Effector CD8-positive, alpha-beta T cell (primary cell): ENCODE measurements around the gene G6PC2.
"Not testable (repeated sequence)": the region's sequence is repeated elsewhere in the genome, so short reads cannot be mapped to it uniquely, and the experiment has no call there.

ENCODE experiments used
- DNase-seq: peaks from one replicate; lab custom pipeline; 2025; lab: John Stamatoyannopoulos, UW

The G6PC2 gene

DNA sequence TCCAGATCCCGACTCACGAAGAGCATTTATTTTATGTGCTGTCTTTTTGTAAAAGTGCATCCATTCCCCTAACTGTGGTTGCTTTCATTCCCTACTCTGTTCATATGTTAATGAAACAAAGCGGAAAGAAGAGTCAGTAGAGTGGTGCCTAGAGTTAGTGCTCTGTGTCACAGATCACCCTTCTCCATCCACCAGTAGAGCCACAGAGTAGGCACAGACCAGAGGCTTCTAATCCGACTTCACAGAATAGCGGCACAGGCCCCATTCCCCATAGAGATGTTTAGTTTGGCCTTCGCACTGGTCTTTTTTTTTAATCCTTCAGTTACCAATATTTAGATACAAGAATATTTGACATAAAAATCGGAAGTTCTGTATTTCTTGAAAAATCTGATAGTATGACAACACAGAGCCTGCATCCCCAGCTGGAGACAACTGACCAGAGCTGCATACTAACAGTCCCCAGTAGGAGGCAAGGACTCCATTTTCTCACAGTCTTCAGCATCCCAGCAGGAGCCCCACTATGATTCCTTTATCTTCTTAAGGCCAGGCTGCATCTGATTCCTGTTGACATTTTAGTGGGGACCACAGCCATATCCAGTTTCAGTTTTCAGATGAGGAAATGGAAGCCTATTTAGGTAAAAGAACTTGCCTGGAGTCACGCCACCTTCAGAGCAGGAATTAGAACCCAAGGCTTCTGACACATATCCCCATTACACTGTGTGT is 7.0 kb downstream of the G6PC2 start:
- DNase-seq = no peak

DNA sequence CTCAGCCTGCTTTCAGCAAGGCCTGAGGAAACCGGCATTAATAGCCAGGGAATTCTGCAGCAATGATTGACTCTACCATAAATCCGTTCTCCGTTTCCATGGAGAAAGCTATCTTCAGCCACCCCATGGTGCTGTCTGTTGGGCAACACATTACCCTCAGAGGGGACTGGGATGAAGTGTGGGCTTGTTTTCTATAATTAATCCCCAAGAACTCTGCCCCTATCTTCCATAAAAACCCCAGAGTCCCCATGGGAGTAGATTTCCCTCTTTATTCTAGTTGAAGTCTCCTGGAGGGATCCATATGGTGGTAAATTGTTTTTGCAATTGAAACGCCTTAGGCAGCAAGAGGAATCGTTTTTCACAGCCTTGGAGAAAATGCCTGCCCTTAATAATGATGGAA is 9.2 kb downstream of the G6PC2 start:
- no peak for DNase-seq

DNA sequence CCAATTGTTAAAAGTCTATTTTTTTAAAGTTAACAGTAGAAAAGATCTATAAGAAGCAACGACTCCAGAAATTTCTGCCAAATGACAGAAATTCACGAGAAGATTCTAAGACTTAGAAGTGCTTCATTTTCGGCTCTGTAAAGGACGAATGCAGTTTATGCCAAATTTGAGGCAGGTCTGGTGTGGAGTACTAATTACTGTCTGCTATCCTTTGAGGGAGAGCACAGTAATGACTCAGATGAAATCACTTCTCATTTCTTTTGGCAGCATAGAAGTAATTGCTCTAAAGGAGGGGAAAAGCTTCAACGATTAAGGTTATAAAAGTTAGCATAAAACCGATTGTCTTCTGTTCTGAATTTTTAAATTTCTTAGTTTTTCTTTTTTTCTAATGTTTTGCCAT is 11.4 kb downstream of the G6PC2 start:
- DNase-seq = no peak

DNA sequence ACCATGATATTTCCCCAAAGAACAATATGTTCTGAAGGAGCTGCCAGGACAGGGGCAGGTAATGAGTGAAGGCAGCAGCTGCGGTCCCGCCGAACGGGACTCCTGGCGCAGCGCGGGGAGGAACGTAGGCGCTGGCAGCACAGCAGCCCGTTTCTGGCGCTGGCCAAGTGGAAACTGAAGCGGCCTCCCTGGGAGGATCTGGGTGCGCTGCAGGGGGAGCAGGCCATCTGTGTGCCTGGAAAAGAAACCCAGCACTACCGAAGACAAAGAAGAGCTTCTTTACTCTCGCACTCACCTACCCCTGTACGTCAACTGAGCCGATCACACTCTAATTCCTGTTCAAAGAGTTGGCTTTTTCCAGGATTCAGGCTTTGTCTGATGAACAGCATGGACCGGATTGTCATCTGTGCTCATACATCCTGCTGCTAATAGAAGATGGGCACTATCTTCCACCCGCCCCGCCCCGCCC is 11.8 kb downstream of the G6PC2 start:
- no peak for DNase-seq

DNA sequence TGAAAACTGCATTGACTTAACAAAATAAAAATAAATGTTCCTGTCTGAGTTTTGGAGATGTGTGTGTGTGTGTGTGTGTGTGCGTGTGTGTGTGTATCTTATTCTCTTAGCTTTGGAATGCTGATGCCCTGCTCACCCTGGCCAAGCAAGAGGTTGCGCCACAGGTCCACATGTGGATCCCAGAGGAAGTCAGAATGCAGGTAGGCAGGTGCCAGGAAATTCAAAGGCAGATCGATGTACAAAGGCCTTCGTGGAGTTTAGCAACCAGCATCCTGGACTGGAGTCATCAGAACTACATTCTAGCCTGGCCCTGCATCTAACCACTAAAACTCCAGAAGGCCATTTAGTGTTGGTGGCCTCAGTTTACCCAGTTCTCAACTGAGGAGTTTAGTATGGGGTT is 12.4 kb downstream of the G6PC2 start:
- no peak for DNase-seq

DNA sequence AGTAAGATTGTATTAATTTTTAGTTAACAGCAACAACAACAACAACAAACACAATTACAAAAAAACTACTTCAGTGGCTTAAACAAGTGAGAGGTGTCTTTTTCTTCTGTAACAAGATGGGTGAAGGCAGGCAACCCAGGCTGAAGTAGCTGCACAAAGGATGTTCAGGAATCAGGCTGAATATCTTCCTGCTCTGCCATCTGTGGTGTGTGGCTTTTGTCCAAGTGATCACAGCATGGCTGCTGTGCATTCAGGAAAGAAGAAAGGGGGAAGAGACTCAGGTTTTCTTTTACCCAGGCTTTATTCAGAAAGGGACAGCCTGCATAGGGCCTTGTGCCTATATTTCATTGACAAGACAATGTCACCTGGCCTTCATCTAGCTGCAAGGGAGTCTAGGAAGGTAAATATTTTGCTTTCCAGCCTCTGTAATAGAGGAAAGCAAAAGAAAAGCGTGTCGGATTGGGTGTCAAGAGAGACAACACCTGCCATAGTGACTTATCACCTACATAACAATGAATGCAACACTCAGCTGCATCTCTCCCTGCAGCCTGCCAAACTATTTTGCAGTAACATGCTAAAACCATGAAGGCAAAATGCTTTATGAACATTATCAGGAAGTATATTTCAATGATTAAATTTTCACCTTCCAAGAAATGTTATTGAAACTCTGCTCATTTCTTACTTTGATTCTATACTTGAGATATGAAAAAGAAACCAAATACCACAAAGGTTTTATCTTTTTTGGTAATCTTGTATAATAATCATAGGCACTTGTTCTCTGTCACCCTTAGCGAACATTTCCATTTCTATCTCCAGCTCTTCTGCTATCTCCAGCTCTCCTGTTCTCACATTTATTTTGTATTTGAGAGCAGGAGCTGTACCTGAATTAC is 14.6 kb downstream of the G6PC2 start:
- DNase-seq = no peak

DNA sequence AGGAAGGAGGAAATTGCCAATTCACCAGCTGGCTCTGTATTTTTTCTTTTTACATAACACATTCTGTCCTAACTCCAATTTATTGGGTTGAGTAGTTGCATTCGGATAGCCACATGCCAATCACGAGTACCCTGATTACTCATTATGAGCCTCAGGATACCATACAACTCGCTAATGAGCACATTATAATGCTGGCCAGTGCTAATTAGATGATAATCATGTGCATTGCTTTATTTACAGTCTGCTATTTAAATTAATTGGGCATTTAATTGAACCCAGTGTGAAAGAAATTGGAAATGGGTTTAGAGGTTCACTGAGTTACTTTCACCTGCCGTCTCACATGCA is 15.2 kb downstream of the G6PC2 start:
- no peak for DNase-seq

DNA sequence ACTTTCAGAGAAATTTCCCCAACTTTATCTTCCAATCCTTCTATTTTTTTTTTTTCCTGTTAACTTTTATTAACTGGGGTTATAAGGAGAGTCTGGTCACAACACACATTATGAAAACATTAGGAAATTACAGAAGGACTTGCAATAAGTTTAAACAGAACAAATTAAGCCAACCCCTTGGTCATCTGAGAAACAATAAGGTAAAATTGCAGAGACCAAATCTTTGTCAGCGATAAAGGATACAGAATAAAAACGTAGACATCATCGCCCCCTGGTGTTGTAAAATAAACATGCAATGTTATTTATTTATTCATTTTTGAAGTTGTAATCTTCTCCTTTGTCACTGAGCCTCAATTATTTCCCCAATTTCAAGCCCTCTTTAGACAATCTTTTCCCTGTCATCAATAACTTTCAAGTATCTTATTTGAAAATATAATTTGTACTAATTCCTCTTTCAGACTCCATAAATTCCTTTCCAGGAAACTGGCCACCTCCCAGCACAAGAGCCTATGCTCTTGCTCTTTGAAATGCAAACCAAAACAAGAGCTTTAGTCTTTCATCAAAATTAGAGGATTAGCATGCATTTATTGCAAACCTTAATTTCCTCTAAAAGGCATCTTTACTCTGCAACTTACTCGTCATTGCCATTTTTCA is 19.5 kb downstream of the G6PC2 start:
- DNase-seq = no peak

DNA sequence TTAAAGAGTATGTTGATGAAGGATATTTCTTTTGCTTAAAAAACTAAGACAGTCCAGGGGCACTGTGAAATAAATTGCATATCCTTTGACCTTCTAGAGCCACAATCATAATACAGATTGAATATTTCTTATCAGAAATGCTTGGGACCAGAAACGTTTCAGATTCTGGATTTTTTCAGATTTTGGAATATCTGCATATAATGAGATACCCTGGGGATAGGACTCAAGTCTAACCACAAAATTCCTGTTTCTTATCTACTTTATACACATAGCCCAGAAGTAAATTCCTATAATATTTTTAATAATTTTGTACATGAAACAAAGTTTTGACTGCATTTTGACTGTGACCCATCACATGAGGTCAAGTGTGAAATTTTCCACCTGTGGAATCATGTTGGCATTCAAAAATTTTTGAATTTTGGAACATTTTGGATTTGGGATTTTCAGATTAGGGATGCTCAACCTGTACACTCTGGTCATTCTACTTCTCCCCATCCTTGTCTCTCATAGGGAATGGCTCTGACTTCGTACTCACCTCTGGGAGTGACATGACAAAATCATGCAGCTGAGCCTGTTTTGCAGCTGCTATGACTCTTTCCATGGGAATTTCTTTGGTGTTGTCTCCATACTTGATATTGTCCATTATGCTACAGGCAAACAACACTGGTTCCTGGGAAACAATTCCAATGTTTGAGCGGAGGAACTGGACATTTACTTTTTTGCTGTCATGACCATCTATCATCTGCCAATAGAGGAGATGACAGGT is 25.7 kb downstream of the G6PC2 start:
- DNase-seq = no peak

DNA sequence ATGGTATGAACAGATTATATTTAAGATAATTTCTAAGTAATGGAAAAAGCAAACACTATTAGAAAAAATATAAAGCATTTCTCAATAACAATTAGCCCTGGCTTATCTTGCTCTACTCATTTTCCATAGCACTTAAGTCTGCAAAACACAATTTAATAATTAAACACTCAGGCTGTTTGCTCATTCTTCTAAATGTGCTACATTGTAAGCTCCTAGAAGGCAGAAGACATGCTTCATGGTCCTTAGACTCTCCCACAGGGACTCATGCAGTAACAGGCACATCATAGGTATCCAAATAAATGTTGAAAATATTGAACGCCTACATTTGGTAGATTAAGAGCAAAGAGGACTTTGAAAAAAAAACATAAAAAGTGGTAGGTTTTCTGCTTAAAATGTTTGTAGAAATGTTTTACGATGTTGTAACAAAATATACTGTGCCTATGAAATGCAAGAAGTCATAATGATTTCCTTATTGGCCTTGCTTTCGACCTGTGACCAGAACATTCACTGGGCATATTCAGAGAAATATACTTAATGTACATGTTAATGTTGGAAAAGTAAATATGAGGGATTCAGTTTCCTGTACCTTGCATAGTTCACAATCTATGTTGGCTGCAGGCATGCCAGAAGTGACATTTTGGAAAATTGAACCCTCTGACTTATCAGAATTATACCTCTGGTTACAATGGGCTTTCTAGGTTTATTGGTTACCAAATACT is 27.2 kb downstream of the G6PC2 start:
- DNase-seq = no peak

DNA sequence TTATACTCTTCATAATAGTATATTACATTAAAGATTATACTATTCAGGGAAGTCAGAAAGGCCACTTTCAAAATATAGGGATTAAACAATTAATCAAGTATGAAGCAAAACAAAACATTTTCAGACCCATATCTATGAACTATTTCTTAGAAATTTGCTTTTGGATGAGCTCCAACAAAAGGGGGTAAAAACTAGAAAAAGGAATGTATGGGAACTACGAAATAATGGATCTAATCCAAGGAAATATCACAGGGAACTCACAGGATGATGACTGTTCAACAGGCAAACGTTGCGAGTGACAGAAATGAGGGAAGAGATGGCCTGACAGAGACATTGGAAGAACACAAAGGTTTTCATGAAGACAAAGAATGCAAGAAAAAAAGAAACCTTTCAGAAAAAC is 27.9 kb downstream of the G6PC2 start:
- no peak for DNase-seq

DNA sequence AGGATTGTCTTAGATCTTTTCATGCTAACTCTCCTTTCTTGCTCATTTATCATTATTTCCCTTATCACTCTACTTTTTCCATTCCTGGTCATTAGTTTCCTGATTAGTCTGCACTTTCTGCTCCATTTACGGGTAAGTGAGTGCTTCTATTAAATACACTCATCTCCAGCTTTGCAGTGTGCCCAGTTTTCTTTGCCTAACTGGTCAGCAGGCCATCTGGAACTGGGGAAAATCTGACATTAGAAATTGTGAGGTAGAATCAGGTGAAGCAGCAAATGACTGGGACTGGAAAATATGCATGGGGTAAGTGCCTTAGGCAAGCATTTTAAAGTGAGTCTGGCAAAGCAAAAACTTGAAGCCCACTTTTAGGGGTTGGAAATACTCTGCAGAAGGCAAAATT is 29.2 kb downstream of the G6PC2 start:
- DNase-seq = no peak

DNA sequence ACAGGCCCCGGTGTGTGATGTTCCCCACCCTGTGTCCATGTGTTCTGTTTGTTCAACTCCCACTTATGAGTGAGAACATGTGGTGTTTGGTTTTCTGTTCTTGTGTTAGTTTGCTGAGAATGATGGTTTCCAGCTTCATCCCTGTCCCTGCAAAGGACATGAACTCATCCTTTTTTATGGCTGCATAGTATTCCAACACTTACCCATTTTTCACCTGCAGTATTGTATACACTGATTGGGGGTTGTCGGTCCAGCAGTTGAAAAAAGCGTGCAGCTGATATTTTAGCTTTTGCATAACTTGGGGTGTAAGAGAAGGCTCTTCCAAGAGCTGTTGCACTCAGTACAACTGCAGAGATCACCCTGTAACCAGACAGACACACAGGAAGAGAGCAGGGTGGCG is 31.1 kb downstream of the G6PC2 start:
- DNase-seq = not testable (repeated sequence)

DNA sequence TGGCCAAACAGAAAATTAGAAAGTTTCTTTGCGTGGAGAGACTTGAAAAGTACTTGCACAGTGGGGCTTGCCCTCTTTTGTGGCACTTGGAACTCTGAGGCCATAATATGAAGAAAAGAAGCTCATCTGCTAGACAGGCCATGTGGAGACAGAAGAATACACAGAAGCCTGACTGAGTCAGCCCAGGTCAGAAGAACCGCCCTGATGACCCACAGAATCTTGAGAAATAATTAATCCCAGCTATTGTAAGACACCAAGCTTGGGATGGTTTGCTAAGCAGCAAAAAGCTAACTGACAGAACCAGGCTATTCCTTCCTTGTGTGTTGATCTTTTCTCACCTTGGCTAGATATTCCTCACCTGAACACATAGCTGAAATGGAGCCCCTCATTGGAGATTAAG is 33.7 kb downstream of the G6PC2 start:
- no peak for DNase-seq

DNA sequence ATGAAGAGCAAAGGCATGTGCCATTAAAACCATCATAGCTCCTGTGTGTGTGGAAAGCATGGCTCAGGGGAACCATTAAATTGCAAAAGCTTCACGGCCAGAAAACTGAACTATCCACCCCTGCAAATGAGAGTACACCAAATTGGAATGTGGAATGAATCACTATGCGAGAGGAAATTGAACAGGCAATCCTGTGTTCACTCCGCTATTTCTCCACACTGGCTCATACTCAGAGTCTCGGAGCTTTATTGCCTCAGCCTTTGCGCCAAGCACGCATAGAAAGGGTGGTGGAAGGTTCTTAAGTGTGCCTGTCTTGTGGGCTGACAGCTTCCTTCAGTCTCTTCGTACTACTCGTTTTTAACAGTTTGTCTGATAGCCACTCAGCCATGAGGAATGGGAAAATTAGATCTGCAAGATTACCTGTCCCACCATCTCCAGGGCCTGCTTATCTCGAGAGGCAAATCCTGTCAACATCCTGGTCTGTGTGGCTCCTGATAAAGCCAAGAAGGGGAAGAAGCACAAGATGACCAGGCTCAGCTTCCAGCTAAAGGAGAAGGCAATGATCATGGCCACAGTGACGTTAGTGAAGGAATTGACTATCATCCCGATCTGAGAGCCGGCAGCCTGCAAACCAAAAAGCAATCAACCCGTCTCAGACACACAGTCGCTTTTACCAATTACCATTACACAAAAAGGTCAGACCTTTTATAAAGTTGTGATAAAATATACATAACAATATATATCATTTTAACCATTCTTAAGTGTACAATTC is 34.9 kb downstream of the G6PC2 start:
- DNase-seq = no peak

DNA sequence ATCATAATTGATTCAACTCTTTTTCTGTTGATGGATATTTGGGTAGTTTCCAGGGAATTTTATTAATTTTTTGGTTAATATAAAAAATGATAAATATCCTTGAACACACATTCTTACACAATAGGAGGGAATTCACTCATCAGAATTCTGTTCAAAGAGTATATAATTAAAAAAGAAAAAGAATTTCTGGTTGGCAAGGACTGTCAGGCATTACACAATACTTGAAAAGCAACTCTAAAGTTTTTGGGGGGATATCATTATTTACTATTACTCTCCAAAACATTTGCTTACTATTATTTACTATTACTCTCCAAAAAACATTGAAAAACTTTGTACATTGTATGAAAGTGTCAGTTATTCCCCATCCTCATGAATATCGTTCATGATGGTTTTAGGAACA is 38.0 kb downstream of the G6PC2 start:
- DNase-seq = no peak

DNA sequence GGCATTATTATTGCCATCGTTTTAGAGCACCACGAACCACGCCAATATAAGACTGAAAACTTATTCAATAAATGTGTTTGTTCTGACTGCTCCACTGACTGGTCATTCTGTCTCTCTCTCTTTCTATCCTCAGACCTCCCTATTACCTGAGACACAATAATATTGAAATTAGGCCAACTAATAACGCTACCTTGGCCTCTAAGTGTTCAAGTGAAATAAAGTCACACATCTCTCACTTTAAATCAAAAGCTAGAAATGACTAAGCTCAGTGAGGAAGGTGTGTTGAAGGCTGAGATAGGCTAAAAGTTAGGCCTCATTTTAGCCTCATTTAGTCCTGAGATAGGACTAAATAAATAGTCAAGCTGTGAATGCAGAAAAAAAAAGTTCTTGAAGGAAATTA is 38.8 kb downstream of the G6PC2 start:
- DNase-seq = no peak

DNA sequence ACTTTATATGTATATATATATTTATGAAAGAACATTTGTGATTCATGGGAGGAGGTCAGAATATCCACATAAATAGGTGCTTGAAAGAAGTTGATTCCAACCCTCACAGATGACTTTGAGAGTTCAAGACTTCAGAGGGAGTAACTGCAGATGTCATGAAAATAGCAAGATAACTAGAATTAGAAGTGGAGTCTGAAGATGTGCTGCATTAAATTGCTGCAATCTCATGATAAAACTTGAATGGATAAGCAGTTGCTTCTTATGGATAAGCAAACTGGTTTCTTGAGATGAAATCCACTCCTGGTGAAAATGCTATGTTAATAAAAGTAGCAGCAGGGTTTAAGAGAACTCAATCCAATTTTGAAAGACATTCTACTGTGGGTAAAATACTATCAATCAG is 40.2 kb downstream of the G6PC2 start:
- no peak for DNase-seq

DNA sequence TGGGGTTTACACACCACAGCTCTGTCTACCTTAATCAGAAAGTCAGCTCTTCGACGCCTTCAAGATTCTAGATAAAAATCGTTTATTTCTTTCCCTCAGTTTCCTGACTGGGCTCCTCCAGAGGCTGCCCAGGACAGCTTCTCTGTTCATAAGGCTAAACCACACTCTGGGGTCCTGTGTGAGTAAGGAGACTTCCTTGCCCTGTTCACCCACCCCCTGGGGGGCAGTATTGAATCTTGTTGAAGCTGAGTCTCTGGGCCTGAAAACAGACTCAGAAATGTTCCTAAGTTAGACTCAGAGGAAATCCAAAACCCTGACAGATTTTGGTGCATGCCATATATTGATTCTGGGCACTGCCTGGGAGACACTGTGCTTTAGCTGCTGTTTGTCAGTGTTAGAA is 43.0 kb downstream of the G6PC2 start:
- no peak for DNase-seq

DNA sequence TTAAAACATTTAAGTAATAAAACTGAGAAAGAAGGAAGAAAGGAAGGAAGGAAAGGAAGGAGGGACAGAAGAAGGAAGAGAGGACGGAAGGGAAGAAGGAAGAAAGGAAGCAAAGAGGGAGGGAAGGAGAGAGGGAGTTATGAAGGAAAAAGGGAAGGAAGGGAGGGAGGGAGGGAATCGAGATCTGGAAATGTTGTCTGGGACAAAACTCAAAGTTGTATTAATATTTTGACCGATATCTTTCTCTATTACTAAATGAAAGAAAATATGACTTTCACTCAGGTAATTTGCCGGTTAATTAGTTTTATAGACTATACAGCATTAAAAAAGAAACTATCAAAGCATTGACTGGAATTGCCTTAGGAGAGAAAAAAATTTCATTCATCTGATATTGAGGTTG is 44.4 kb downstream of the G6PC2 start:
- no peak for DNase-seq
